KMS-11 (cell line): Measurements from ENCODE around the gene CALCR.

ENCODE experiments used
- H2AFZ ChIP-seq: fragments of 200-600 bp; sonication (generic); 2 replicates; pipeline ENCODE4 v1.6.1; 2016; ENCODE audit warnings: antibody characterized with exemption, mixed run types, low read depth
- H3K27ac ChIP-seq: fragments of 200-600 bp; sonication (generic); 2 replicates; pipeline ENCODE4 v1.6.1; 2016; ENCODE audit warnings: mild to moderate bottlenecking, mixed run types
- H3K27me3 ChIP-seq: fragments of 200-600 bp; sonication (generic); 2 replicates; pipeline ENCODE4 v1.6.1; 2017; ENCODE audit warnings: mild to moderate bottlenecking, low read depth, mixed run types, moderate library complexity; ENCODE audit not compliant: insufficient read depth
- H3K36me3 ChIP-seq: fragments of 200-600 bp; sonication (generic); 2 replicates; pipeline ENCODE4 v1.6.1; 2017; ENCODE audit warnings: mild to moderate bottlenecking, mixed run types; ENCODE audit not compliant: insufficient read depth
- H3K4me1 ChIP-seq: fragments of 200-600 bp; sonication (generic); 2 replicates; pipeline ENCODE4 v1.6.1; 2016; ENCODE audit warnings: mild to moderate bottlenecking, low read depth, mixed run types; ENCODE audit not compliant: poor library complexity, severe bottlenecking
- H3K4me2 ChIP-seq: fragments of 200-600 bp; sonication (generic); 2 replicates; pipeline ENCODE4 v1.7.0; 2016; ENCODE audit warnings: mild to moderate bottlenecking, mixed run types
- H3K4me3 ChIP-seq: fragments of 200-600 bp; sonication (generic); IDR thresholded peaks from 2 replicates; pipeline ENCODE4 v1.6.1; 2017; ENCODE audit warnings: low read depth, low read length, mixed read lengths; ENCODE audit not compliant: insufficient read depth
- H3K79me2 ChIP-seq: fragments of 200-600 bp; sonication (generic); 2 replicates; pipeline ENCODE4 v1.6.1; 2016; ENCODE audit warnings: low read depth, mixed run types; ENCODE audit not compliant: insufficient read depth
- H3K9ac ChIP-seq: fragments of 200-600 bp; sonication (generic); 2 replicates; pipeline ENCODE4 v1.6.1; 2016; ENCODE audit warnings: mild to moderate bottlenecking, mixed run types
- H4K20me1 ChIP-seq: fragments of 200-600 bp; sonication (generic); 2 replicates; pipeline ENCODE4 v1.6.1; 2016; ENCODE audit warnings: mild to moderate bottlenecking, mixed run types; ENCODE audit not compliant: insufficient read depth
- CTCF ChIP-seq: fragments of 200-600 bp; sonication (generic); conservative IDR thresholded peaks from 2 replicates; pipeline ENCODE4 v1.6.1; 2017; ENCODE audit warnings: low read depth, mild to moderate bottlenecking, antibody characterized with exemption, low read length, moderate library complexity, mixed read lengths

Gene CALCR

GRCh38 chr7:93574269-93574645 lies 267 bp downstream of the CALCR start:
- Histone ChIP-seq H3K4me2 (no peak overlapping the region), H3K4me3 (no peak overlapping the region), H3K27ac (no peak overlapping the region), H3K36me3 (no peaks in the 10 kb centered on the region), H3K79me2 (no peaks in the 10 kb centered on the region), H3K4me1 (no peaks in the 10 kb centered on the region), H2AFZ (no peak overlapping the region), H4K20me1 (no peaks in the 10 kb centered on the region), H3K27me3 (no peaks in the 10 kb centered on the region), H3K9ac (no peak overlapping the region)
- TF ChIP-seq CTCF, result no peak

- TF ChIP-seq CTCF, result no peak
- H3K4me3 ChIP-seq, result no peak overlapping the region
- no peak overlapping the region for H2AFZ ChIP-seq
- H3K27ac ChIP-seq, result no peak overlapping the region
- no peaks in the 10 kb centered on the region for H3K36me3 ChIP-seq
- no peaks in the 10 kb centered on the region for H4K20me1 ChIP-seq
- H3K79me2 ChIP-seq, result no peaks in the 10 kb centered on the region
- H3K4me2 ChIP-seq, result no peak overlapping the region
- H3K4me1 ChIP-seq, result no peaks in the 10 kb centered on the region
- no peaks in the 10 kb centered on the region for H3K27me3 ChIP-seq
- no peak overlapping the region for H3K9ac ChIP-seq
Observed at GRCh38 chr7:93569189-93569588, 5.3 kb downstream of the CALCR start.

- no peak overlapping the region for H3K9ac ChIP-seq
- no peak overlapping the region for H3K27ac ChIP-seq
- H2AFZ ChIP-seq, result no peak overlapping the region
- H4K20me1 ChIP-seq, result no peaks in the 10 kb centered on the region
- no peak overlapping the region for H3K4me2 ChIP-seq
- H3K4me1 ChIP-seq, result no peaks in the 10 kb centered on the region
- no peaks in the 10 kb centered on the region for H3K36me3 ChIP-seq
- H3K27me3 ChIP-seq, result no peaks in the 10 kb centered on the region
- no peak overlapping the region for H3K4me3 ChIP-seq
- H3K79me2 ChIP-seq, result no peaks in the 10 kb centered on the region
- no peak for TF ChIP-seq CTCF
Observed at GRCh38 chr7:93566876-93567275, 7.6 kb downstream of the CALCR start.

- no peak overlapping the region for H3K4me2 ChIP-seq
- TF ChIP-seq CTCF, result no peak
Observed at GRCh38 chr7:93563584-93563983, 10.9 kb downstream of the CALCR start.

GRCh38 chr7:93562936-93563335 lies 11.6 kb downstream of the CALCR start:
- no peaks in the 10 kb centered on the region for H3K4me1 ChIP-seq
- H4K20me1 ChIP-seq, result no peaks in the 10 kb centered on the region
- H3K27ac ChIP-seq, result no peak overlapping the region
- H3K36me3 ChIP-seq, result no peaks in the 10 kb centered on the region
- no peak overlapping the region for H3K4me3 ChIP-seq
- TF ChIP-seq CTCF, result no peak
- no peaks in the 10 kb centered on the region for H3K79me2 ChIP-seq
- H3K9ac ChIP-seq, result no peak overlapping the region
- H3K4me2 ChIP-seq, result no peak overlapping the region
- no peak overlapping the region for H2AFZ ChIP-seq
- no peaks in the 10 kb centered on the region for H3K27me3 ChIP-seq

More at GRCh38 chr7:93563584-93563983, 10.9 kb downstream of the CALCR start:
- no peak overlapping the region for H3K4me3 ChIP-seq
- no peaks in the 10 kb centered on the region for H3K79me2 ChIP-seq
- H4K20me1 ChIP-seq, result no peaks in the 10 kb centered on the region
- no peaks in the 10 kb centered on the region for H3K27me3 ChIP-seq
- no peak overlapping the region for H3K27ac ChIP-seq
- H3K9ac ChIP-seq, result no peak overlapping the region
- no peaks in the 10 kb centered on the region for H3K4me1 ChIP-seq
- H2AFZ ChIP-seq, result no peak overlapping the region
- no peaks in the 10 kb centered on the region for H3K36me3 ChIP-seq
